AG04450 (cell line): ENCODE measurements around the gene CNTD1. TPM values are rescaled to one million over a fixed set of nuclear protein-coding genes. Genes with fewer than 3 reads are reported as not detected.

Source experiments
- CTCF ChIA-PET: fragments of 300-600, 350-600 bp; formaldehyde crosslinking; extraction: SDS; loops from one replicate; lab custom pipeline; 2022; ENCODE audit warnings: antibody characterized with exemption, inconsistent platforms; lab: Charles Lee
- POLR2A ChIA-PET: fragments of 350-600 bp; formaldehyde crosslinking; extraction: SDS; loops from one replicate; lab custom pipeline; 2021; ENCODE audit warnings: antibody characterized with exemption, inconsistent platforms; lab: Yijun Ruan, JAX
- DNase-seq: peaks from one replicate; pipeline ENCODE4 v3.0.0-alpha.2; 2011; ENCODE audit warnings: low read depth, low spot score
- H3K27ac ChIP-seq: one replicate; pipeline ENCODE4 v1.5.1; 2012; ENCODE audit warnings: low read depth, low read length, control low read depth
- H3K27me3 ChIP-seq: one replicate; pipeline ENCODE4 v1.6.0; 2012; ENCODE audit warnings: low read length; ENCODE audit not compliant: control insufficient read depth, insufficient read depth
- H3K4me3 ChIP-seq: 2 replicates; pipeline ENCODE4 v1.5.1; 2011; ENCODE audit warnings: mild to moderate bottlenecking, low read depth, low read length, control low read depth
- H3K9me3 ChIP-seq: 2 replicates; pipeline ENCODE4 v1.5.1; 2012; ENCODE audit warnings: low read length; ENCODE audit not compliant: control insufficient read depth, insufficient read depth
- CTCF ChIP-seq: IDR thresholded peaks from 2 replicates; pipeline ENCODE4 v1.5.1; 2011; ENCODE audit warnings: low read depth, low read length, control low read depth, inconsistent platforms
- polyA plus RNA-seq: library from polyadenylated mRNA; depleted of rRNA; stranded (reverse); fragments of >200 nt; gene quantifications from 2 replicates; pipeline ENCODE4 v1.2.3, GENCODE V29; 2011

Gene CNTD1
- polyA plus RNA-seq, 1 experiment, result 0.09 TPM

- no peaks in the 10 kb centered on the region for H3K27me3 ChIP-seq
These were observed 16.2 kb upstream of the CNTD1 start for GRCh38 chr17:42782166-42783061.

GRCh38 chr17:42783062-42783790 is 15.4 kb upstream of the CNTD1 start:
- CTCF ChIA-PET, result interaction anchor here (1.3 to 1.7 kb wide), 3 partner anchors 19 to 205 kb away, joined by 3 to 6 read pairs (median 5); partner anchors contain the start of gene PSMC3IP
- Histone ChIP-seq H3K27ac (peak overlapping the region; percentile 52), H3K4me3 (peak overlapping the region; percentile 68)

More at GRCh38 chr17:42782166-42783061, 16.2 kb upstream of the CNTD1 start:
- Histone ChIP-seq H3K27ac (peak overlapping the region; percentile 31), H3K4me3 (peak overlapping the region; percentile 68), H3K9me3 (peaks cover 5% of the 10 kb centered on the region; the same call in 1 of the 2 replicates)
- DNase-seq, result no peak
- TF ChIP-seq CTCF, result no peak
- CTCF ChIA-PET, result interaction anchor here (1.3 to 1.4 kb wide), 2 partner anchors 19 to 204 kb away, joined by 3 to 5 read pairs; partner anchors contain the start of gene PSMC3IP
- POLR2A ChIA-PET, result interaction anchor here (0.5 to 1.7 kb wide), 5 partner anchors 9 to 43 kb away, joined by 3 to 7 read pairs (median 4); partner anchors contain the start of genes COA3 and VPS25

GRCh38 chr17:42783791-42784138 is 14.9 kb upstream of the CNTD1 start:
- peak overlapping the region; percentile 52 for H3K27ac ChIP-seq
- ChIA-PET CTCF (interaction anchor here (1.7 kb wide), 1 partner anchor 20 kb away, joined by 6 read pairs; no protein-coding TSS in a partner anchor), POLR2A (interaction anchor here (0.5 to 1.7 kb wide), 3 partner anchors 10 to 202 kb away, joined by 3 to 7 read pairs (median 7); partner anchors contain the start of gene VPS25)
- H3K4me3 ChIP-seq, result peak overlapping the region; percentile 5; the same call in 1 of the 2 replicates
- DNase-seq, result no peak
- no peaks in the 10 kb centered on the region for H3K27me3 ChIP-seq
- TF ChIP-seq CTCF, result no peak
- peaks cover 5% of the 10 kb centered on the region; the same call in 1 of the 2 replicates for H3K9me3 ChIP-seq

More at GRCh38 chr17:42783062-42783790, 15.4 kb upstream of the CNTD1 start:
- no peak for TF ChIP-seq CTCF
- DNase-seq, result peak; percentile 41
- Histone ChIP-seq H3K27me3 (no peaks in the 10 kb centered on the region), H3K9me3 (peaks cover 5% of the 10 kb centered on the region; the same call in 1 of the 2 replicates)
- POLR2A ChIA-PET, result interaction anchor here (0.5 to 1.7 kb wide), 4 partner anchors 9 to 202 kb away, joined by 3 to 7 read pairs (median 6); partner anchors contain the start of gene VPS25

- H3K9me3 ChIP-seq, result peaks cover 5% of the 10 kb centered on the region; the same call in 1 of the 2 replicates
- no peaks in the 10 kb centered on the region for H3K27me3 ChIP-seq
- TF ChIP-seq CTCF, result no peak
- H3K27ac ChIP-seq, result no peak overlapping the region
- ChIA-PET CTCF (interaction anchor here (1.7 kb wide), 1 partner anchor 21 kb away, joined by 6 read pairs; no protein-coding TSS in a partner anchor), POLR2A (interaction anchor here (0.6 kb wide), 1 partner anchor 10 kb away, joined by 5 read pairs; no protein-coding TSS in a partner anchor)
- no peak for DNase-seq
- H3K4me3 ChIP-seq, result no peak overlapping the region
These were observed 14.3 kb upstream of the CNTD1 start for GRCh38 chr17:42784409-42784808.
